H1 (cell line): ENCODE results near the gene RAB3C. TPM values are rescaled to one million over a fixed set of nuclear protein-coding genes. Genes with fewer than 3 reads are reported as not detected.

Source experiments
- CTCF ChIA-PET: fragments of 300-600 bp; sonication (Branson Sonifier 250); formaldehyde crosslinking; loops from one replicate; lab custom pipeline; 2021; ENCODE audit not compliant: partially characterized antibody; lab: Charles Lee
- POLR2A ChIA-PET: fragments of 300-600 bp; sonication (Branson Sonifier 250); formaldehyde crosslinking; loops from one replicate; lab custom pipeline; 2021; ENCODE audit warnings: inconsistent platforms; ENCODE audit not compliant: partially characterized antibody; lab: Charles Lee
- DNase-seq, 2 experiments: peaks; one replicate each; pipeline versions ENCODE4 v3.0.0 to v3.0.0-alpha.2; 2010 to 2022; ENCODE audit warnings: low spot score in 2 of 2, low read depth in 1 of 2, mixed read lengths in 1 of 2
- FAIRE-seq: peaks from 2 replicates; lab custom pipeline; 2011; peaks lifted over from hg19 to GRCh38; lab: Jason Lieb, UNC
- H2AFZ ChIP-seq: 2 replicates; pipeline ENCODE4 v1.8.1; 2012; ENCODE audit warnings: low read length, inconsistent platforms
- H2AK5ac ChIP-seq: 2 replicates; pipeline ENCODE4 v1.6.1; 2013; ENCODE audit warnings: low read depth, low read length
- H2BK120ac ChIP-seq: replicated peaks from 2 replicates; pipeline ENCODE3; 2013; ENCODE audit warnings: low read depth, low read length, inconsistent platforms
- H2BK12ac ChIP-seq: 2 replicates; pipeline ENCODE4 v1.6.1; 2013; ENCODE audit warnings: low read depth, low read length
- H2BK15ac ChIP-seq: 2 replicates; pipeline ENCODE4 v1.6.1; 2013; ENCODE audit warnings: low read length
- H2BK20ac ChIP-seq: 2 replicates; pipeline ENCODE4 v1.6.1; 2013; ENCODE audit warnings: low read length
- H2BK5ac ChIP-seq: 2 replicates; pipeline ENCODE4 v1.6.1; 2013; ENCODE audit warnings: low read depth, low read length
- H3K14ac ChIP-seq: 2 replicates; pipeline ENCODE4 v1.6.1; 2013; ENCODE audit warnings: inconsistent platforms; ENCODE audit not compliant: insufficient read length
- H3K18ac ChIP-seq: 2 replicates; pipeline ENCODE4 v1.6.1; 2013; ENCODE audit warnings: low read length; ENCODE audit errors: extremely low read depth
- H3K23ac ChIP-seq: 2 replicates; pipeline ENCODE4 v1.6.1; 2013; ENCODE audit warnings: inconsistent platforms; ENCODE audit not compliant: insufficient read length
- H3K23me2 ChIP-seq: 2 replicates; pipeline ENCODE4 v1.6.1; 2013; ENCODE audit warnings: low read depth, low read length
- H3K27ac ChIP-seq: 2 replicates; pipeline ENCODE4 v1.6.1; 2011; ENCODE audit warnings: low read depth, low read length, inconsistent platforms
- H3K27me3 ChIP-seq, 4 experiments: replicated peaks in 1 of 4; 1 replicate in 1 of 4; 2 replicates in 3 of 4; pipeline versions ENCODE4 v1.6.1 to v1.8.1; 2011 to 2013; ENCODE audit warnings: low read length in 3 of 4, mild to moderate bottlenecking in 3 of 4, inconsistent platforms in 2 of 4, mixed read lengths in 2 of 4, moderate library complexity in 1 of 4; ENCODE audit not compliant: control insufficient read depth in 3 of 4, insufficient read depth in 3 of 4; ENCODE audit errors: extremely low read depth in 1 of 4
- H3K36me3 ChIP-seq, 4 experiments: 2 replicates each; pipeline versions ENCODE4 v1.6.1 to v1.8.1; 2011 to 2013; ENCODE audit warnings: mild to moderate bottlenecking in 4 of 4, low read length in 3 of 4, moderate library complexity in 2 of 4, control low read depth in 1 of 4, inconsistent platforms in 1 of 4; ENCODE audit not compliant: insufficient read depth in 4 of 4, control insufficient read depth in 2 of 4
- H3K4ac ChIP-seq: replicated peaks from 2 replicates; pipeline ENCODE3; 2013; ENCODE audit warnings: low read length, low read depth, mixed read lengths, inconsistent platforms; ENCODE audit not compliant: insufficient read length
- H3K4me1 ChIP-seq, 4 experiments: replicated peaks in 1 of 4; 1 replicate in 1 of 4; 2 replicates in 3 of 4; pipeline versions ENCODE4 v1.6.1 to v1.8.1; 2011 to 2013; ENCODE audit warnings: low read length in 3 of 4, inconsistent platforms in 2 of 4, mixed read lengths in 1 of 4; ENCODE audit not compliant: insufficient read depth in 4 of 4, control insufficient read depth in 3 of 4
- H3K4me2 ChIP-seq, 2 experiments: 2 replicates each; pipeline versions ENCODE4 v1.6.1 to v1.8.1; 2011 to 2013; ENCODE audit warnings: low read depth in 2 of 2, low read length in 2 of 2, control low read depth in 1 of 2, inconsistent platforms in 1 of 2, mild to moderate bottlenecking in 1 of 2; ENCODE audit not compliant: insufficient read depth in 1 of 2
- H3K4me3 ChIP-seq, 4 experiments: fragments of 200-600, 300-600 bp in 1 of 4; sonication (generic), shearing (Covaris generic), sonication (Bioruptor Twin) in 1 of 4; 2 replicates each; pipeline versions ENCODE4 v1.5.1 to v1.8.1; 2011 to 2016; ENCODE audit warnings: low read length in 4 of 4, low read depth in 3 of 4, control low read depth in 2 of 4, inconsistent platforms in 2 of 4, mild to moderate bottlenecking in 2 of 4, mixed read lengths in 1 of 4, moderate library complexity in 1 of 4; ENCODE audit not compliant: insufficient read depth in 2 of 4; ENCODE audit errors: extremely low read depth in 1 of 4
- H3K56ac ChIP-seq: replicated peaks from 2 replicates; pipeline ENCODE3; 2013; ENCODE audit warnings: low read depth, mild to moderate bottlenecking, mixed read lengths, low read length, inconsistent platforms; ENCODE audit not compliant: insufficient read length
- H3K79me1 ChIP-seq: 2 replicates; pipeline ENCODE4 v1.6.1; 2013; ENCODE audit warnings: low read depth, low read length, control low read depth
- H3K79me2 ChIP-seq, 2 experiments: 2 replicates each; pipeline versions ENCODE4 v1.6.1 to v1.8.1; 2012 to 2013; ENCODE audit warnings: low read length in 2 of 2, mild to moderate bottlenecking in 2 of 2, inconsistent platforms in 1 of 2; ENCODE audit not compliant: insufficient read depth in 2 of 2, control insufficient read depth in 1 of 2
- H3K9ac ChIP-seq, 4 experiments: replicated peaks in 1 of 4; 1 replicate in 1 of 4; 2 replicates in 3 of 4; pipeline versions ENCODE4 v1.6.1 to v1.8.1; 2011 to 2013; ENCODE audit warnings: low read depth in 3 of 4, low read length in 3 of 4, control low read depth in 2 of 4, mild to moderate bottlenecking in 2 of 4, moderate library complexity in 2 of 4, inconsistent platforms in 1 of 4; ENCODE audit errors: extremely low read depth in 1 of 4
- H3K9me3 ChIP-seq, 2 experiments: 2 replicates each; pipeline versions ENCODE4 v1.6.1 to v1.8.1; 2012 to 2013; ENCODE audit warnings: mild to moderate bottlenecking in 2 of 2, moderate library complexity in 2 of 2, control low read depth in 1 of 2, inconsistent platforms in 1 of 2, low read depth in 1 of 2, low read length in 1 of 2, mixed read lengths in 1 of 2; ENCODE audit not compliant: insufficient read depth in 2 of 2
- H4K20me1 ChIP-seq, 2 experiments: replicated peaks in 1 of 2; 2 replicates each; pipeline versions ENCODE3 to v1.8.1; 2011 to 2013; ENCODE audit warnings: inconsistent platforms in 2 of 2, low read length in 2 of 2, mild to moderate bottlenecking in 1 of 2; ENCODE audit not compliant: insufficient read depth in 2 of 2, control insufficient read depth in 1 of 2
- H4K5ac ChIP-seq: 2 replicates; pipeline ENCODE4 v1.6.1; 2013; ENCODE audit warnings: low read length, low read depth, mixed read lengths, inconsistent platforms; ENCODE audit not compliant: insufficient read length
- H4K8ac ChIP-seq: 2 replicates; pipeline ENCODE4 v1.8.0; 2013; ENCODE audit warnings: mild to moderate bottlenecking, moderate library complexity, low read length, inconsistent platforms; ENCODE audit not compliant: insufficient read depth; ENCODE audit errors: extremely low read depth
- H4K91ac ChIP-seq: replicated peaks from 2 replicates; pipeline ENCODE3; 2013; ENCODE audit warnings: low read length, mixed read lengths, inconsistent platforms; ENCODE audit not compliant: insufficient read length
- BACH1 ChIP-seq: IDR thresholded peaks from 2 replicates; pipeline ENCODE4 v1.6.1; 2012; ENCODE audit warnings: low read length, improper control_type of control experiment
- CHD1 ChIP-seq: IDR thresholded peaks from 2 replicates; pipeline ENCODE4 v1.6.1; 2012; ENCODE audit warnings: low read depth, low read length, improper control_type of control experiment
- CTBP2 ChIP-seq: IDR thresholded peaks from 2 replicates; pipeline ENCODE4 v1.7.0; 2011; ENCODE audit warnings: borderline replicate concordance, mild to moderate bottlenecking, moderate library complexity, mixed read lengths, low read length; ENCODE audit not compliant: insufficient read depth, insufficient read length
- EZH2 ChIP-seq: fragments of 200-600 bp; sonication (generic); IDR thresholded peaks from 2 replicates; pipeline ENCODE4 v1.7.1; 2012; ENCODE audit warnings: low read depth, mild to moderate bottlenecking, moderate library complexity, low read length, inconsistent platforms; ENCODE audit not compliant: severe bottlenecking
- KDM4A ChIP-seq: IDR thresholded peaks from one replicate; pipeline ENCODE4 v1.7.1; 2012; ENCODE audit warnings: low read depth, mild to moderate bottlenecking, moderate library complexity, low read length, inconsistent platforms; ENCODE audit not compliant: severe bottlenecking
- KDM5A ChIP-seq: fragments of 200-600 bp; IDR thresholded peaks from 2 replicates; pipeline ENCODE4 v1.7.1; 2012; ENCODE audit warnings: mild to moderate bottlenecking, low read length, inconsistent platforms, mixed read lengths
- NANOG ChIP-seq: IDR thresholded peaks from 2 replicates; pipeline ENCODE4 v1.6.1; 2011; ENCODE audit warnings: low read length, low read depth, mild to moderate bottlenecking, inconsistent platforms; ENCODE audit not compliant: insufficient read depth, poor library complexity, severe bottlenecking
- POLR2A ChIP-seq, 2 experiments: IDR thresholded peaks; 1 replicate in 1 of 2; 2 replicates in 1 of 2; pipeline ENCODE4 v1.6.1; 2011; ENCODE audit warnings: low read depth in 2 of 2, low read length in 2 of 2, mild to moderate bottlenecking in 2 of 2; ENCODE audit errors: control extremely low read depth in 1 of 2
- TAF7 ChIP-seq: optimal IDR thresholded peaks from 2 replicates; pipeline ENCODE3; 2011; ENCODE audit warnings: low read depth, mild to moderate bottlenecking, inconsistent platforms, low read length, moderate library complexity, borderline replicate concordance
- YY1 ChIP-seq: IDR thresholded peaks from 2 replicates; pipeline ENCODE4 v1.6.1; 2011; ENCODE audit warnings: low read depth, mild to moderate bottlenecking, low read length
- polyA plus RNA-seq, 7 experiments: library from polyadenylated mRNA; depleted of rRNA in 3 of 7; stranded (reverse) in 5 of 7; unstranded in 2 of 7; fragments of >200 nt in 5 of 7; fragments of 200-250 nt in 2 of 7; gene quantifications; 1 replicate in 5 of 7; 2 replicates in 1 of 7; 4 replicates in 1 of 7; pipeline versions ENCODE4 v1.2.1 to v1.2.3, GENCODE V29; 2011 to 2013; ENCODE audit warnings: missing spikeins in 2 of 7, mixed read lengths in 2 of 7
- total RNA-seq: library from RNA; stranded (reverse); fragmentation: NEBNext Ultra II Directional; extraction: Animal tissue kit (Norgen Biotek cat#: 25700); gene quantifications from 2 replicates; pipeline ENCODE4 v1.2.1, GENCODE V29; 2021
- TF ChIP-seq, protein P1 (sequence below): IDR thresholded peaks from 2 replicates; pipeline ENCODE4 v1.6.1; 2012; ENCODE audit warnings: inconsistent platforms

The RAB3C gene
- total and polyA plus RNA-seq, 2 of the 8 experiments (the other 6 are each of a cell fraction or from before 2014, with no cell fraction given), result 14.7 to 18.3 TPM

DNA sequence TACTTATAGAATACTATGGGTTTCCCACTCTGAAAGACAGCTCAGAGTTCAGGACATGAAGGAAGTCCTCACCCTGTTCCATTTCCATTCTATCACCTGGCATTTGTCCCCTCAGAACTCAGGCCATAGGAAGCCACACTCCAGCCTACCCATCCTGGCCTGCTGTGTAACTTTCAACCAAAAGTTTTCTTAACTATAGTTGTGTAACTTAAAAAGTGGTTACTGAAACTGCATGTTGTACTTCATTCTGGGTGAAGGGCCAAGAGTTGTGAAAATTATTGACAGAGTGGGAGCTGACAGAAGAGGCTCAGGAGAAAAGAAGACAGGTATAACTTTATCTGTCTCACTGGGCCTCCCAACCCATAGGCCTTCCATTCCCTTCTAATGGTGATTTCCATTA, 212.5 kb downstream of the RAB3C start:
- Histone ChIP-seq H3K4me2 (no peak overlapping the region), H3K4ac (no peak overlapping the region), H4K8ac (no peak overlapping the region), H2BK15ac (no peak overlapping the region), H3K27me3 (no peaks in the 10 kb centered on the region), H3K9me3 (no peaks in the 10 kb centered on the region)
- POLR2A ChIA-PET, result no interaction called here
- no peak for TF ChIP-seq YY1
- TF ChIP-seq CTBP2, result no peak
- no peak for TF ChIP-seq KDM5A
- TF ChIP-seq TAF7, result no peak
- TF ChIP-seq POLR2A (IDR thresholded peaks at IDR 0.05; ENCODE audit: control extremely low read depth in 1 of 2, low read depth in 2 of 2, low read length in 2 of 2), result no peak
- no peak for TF ChIP-seq EZH2
- TF ChIP-seq NANOG, result no peak
- TF ChIP-seq KDM4A, result no peak
- no peak for TF ChIP-seq BACH1
- no peak for TF ChIP-seq CHD1
- TF ChIP-seq, protein P1, sequence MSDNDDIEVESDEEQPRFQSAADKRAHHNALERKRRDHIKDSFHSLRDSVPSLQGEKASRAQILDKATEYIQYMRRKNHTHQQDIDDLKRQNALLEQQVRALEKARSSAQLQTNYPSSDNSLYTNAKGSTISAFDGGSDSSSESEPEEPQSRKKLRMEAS, result no peak
- TF ChIP-seq, all 59 proteins: peak for 0
- no peak overlapping the region for H2BK12ac ChIP-seq
- H3K23me2 ChIP-seq, result no peaks in the 10 kb centered on the region
- no peak overlapping the region for H2BK20ac ChIP-seq
- H3K14ac ChIP-seq, result no peak overlapping the region
- peaks cover 0 to 1% (median 0%) of the 10 kb centered on the region in 4 experiments; a peak in 2 of 7 replicates for H3K4me1 ChIP-seq
- H4K20me1 ChIP-seq, result no peaks in the 10 kb centered on the region
- FAIRE-seq (no peak), DNase-seq (no peak)
- H2BK5ac ChIP-seq, result no peak overlapping the region
- no peak overlapping the region for H2AFZ ChIP-seq
- no peak overlapping the region for H3K27ac ChIP-seq
- H3K79me2 ChIP-seq, result no peaks in the 10 kb centered on the region
- no peak overlapping the region for H4K5ac ChIP-seq
- H3K79me1 ChIP-seq, result no peaks in the 10 kb centered on the region
- H3K56ac ChIP-seq, result no peak overlapping the region
- no peak overlapping the region for H2BK120ac ChIP-seq
- H3K18ac ChIP-seq, result no peak overlapping the region
- no peak overlapping the region for H3K23ac ChIP-seq
- no peak overlapping the region for H4K91ac ChIP-seq
- CTCF ChIA-PET, result interaction anchor here (0.8 to 2.1 kb wide), 3 partner anchors 9 to 30 kb away, joined by 3 to 5 read pairs (median 3); no protein-coding TSS in a partner anchor
- no peak overlapping the region for H2AK5ac ChIP-seq
- no peaks in the 10 kb centered on the region for H3K36me3 ChIP-seq
- H3K4me3 ChIP-seq, result no peak overlapping the region
- H3K9ac ChIP-seq, result no peak overlapping the region
